CD4-positive, alpha-beta T cell (primary cell): ENCODE results near the gene C11orf68. TPM values are rescaled to one million over a fixed set of nuclear protein-coding genes. Genes with fewer than 3 reads are reported as not detected.
A peak's percentile ranks its signal among the peaks of the same experiment; 100 is the strongest.

ENCODE experiments used
- ATAC-seq: fragments of 200-7000 bp; cut with Tn5 transposase; one replicate; pipeline ENCODE4 v1.10.0; 2022; ENCODE audit warnings: mild to moderate bottlenecking; ENCODE audit not compliant: poor library complexity
- CTCF ChIA-PET: fragments of 350-600 bp; sonication (Branson Sonifier 250); formaldehyde crosslinking; loops from one replicate; lab custom pipeline; 2021; ENCODE audit warnings: antibody characterized with exemption, inconsistent platforms; lab: Charles Lee
- POLR2A ChIA-PET: fragments of 350-600 bp; sonication (Branson Sonifier 250); formaldehyde crosslinking; loops from one replicate; lab custom pipeline; 2021; ENCODE audit warnings: antibody characterized with exemption, inconsistent platforms; lab: Charles Lee
- DNase-seq, 14 experiments: peaks; one replicate each; pipeline ENCODE4 v3.0.0-alpha.2; 2013 to 2020; ENCODE audit warnings: mixed read lengths in 2 of 14
- H3K27ac ChIP-seq, 2 donors: one replicate each; pipeline versions ENCODE4 v1.5.1 to v1.7.0; 2013; ENCODE audit warnings: low read length in 2 of 2, low read depth in 1 of 2, mild to moderate bottlenecking in 1 of 2
- H3K27me3 ChIP-seq, 2 experiments: 1 replicate in 1 of 2; 2 replicates in 1 of 2; pipeline versions ENCODE4 v1.6.1 to v1.7.0; 2013; ENCODE audit warnings: low read length in 2 of 2, control low read depth in 1 of 2, mild to moderate bottlenecking in 1 of 2, moderate library complexity in 1 of 2; ENCODE audit not compliant: insufficient read depth in 2 of 2, control insufficient read depth in 1 of 2
- H3K36me3 ChIP-seq: one replicate; pipeline ENCODE4 v1.6.1; 2013; ENCODE audit warnings: low read length, control low read depth; ENCODE audit not compliant: insufficient read depth
- H3K4me1 ChIP-seq: one replicate; pipeline ENCODE4 v1.6.1; 2013; ENCODE audit warnings: low read length, control low read depth; ENCODE audit not compliant: insufficient read depth
- H3K4me3 ChIP-seq: one replicate; pipeline ENCODE4 v1.5.1; 2013; ENCODE audit warnings: mild to moderate bottlenecking, low read length, moderate library complexity
- H3K9me3 ChIP-seq, 2 experiments: 1 replicate in 1 of 2; 2 replicates in 1 of 2; pipeline versions ENCODE4 v1.6.1 to v1.7.0; 2013; ENCODE audit warnings: low read length in 2 of 2, mild to moderate bottlenecking in 2 of 2, control low read depth in 1 of 2, moderate library complexity in 1 of 2; ENCODE audit not compliant: control insufficient read depth in 1 of 2, insufficient read depth in 1 of 2
- H3K27ac Mint-ChIP-seq: one replicate; pipeline ENCODE4 v1.8.0; 2020; ENCODE audit warnings: mixed read lengths
- H3K27me3 Mint-ChIP-seq: one replicate; pipeline ENCODE4 v1.8.0; 2021; ENCODE audit warnings: mixed read lengths
- H3K36me3 Mint-ChIP-seq: one replicate; pipeline ENCODE4 v1.8.0; 2021; ENCODE audit warnings: low read depth, mixed read lengths
- H3K4me1 Mint-ChIP-seq: one replicate; pipeline ENCODE4 v1.8.0; 2021; ENCODE audit warnings: low read depth, mixed read lengths
- H3K4me3 Mint-ChIP-seq: one replicate; pipeline ENCODE4 v1.8.0; 2020; ENCODE audit warnings: mild to moderate bottlenecking, mixed read lengths
- H3K9me3 Mint-ChIP-seq: one replicate; pipeline ENCODE4 v1.8.0; 2020; ENCODE audit warnings: mixed read lengths
- CTCF ChIP-seq: fragments of 200-600 bp; IDR thresholded peaks from one replicate; pipeline ENCODE4 v1.8.0; 2022; ENCODE audit warnings: antibody characterized with exemption, mild to moderate bottlenecking
- intact Hi-C, 2 experiments: fragments of 100-400 bp; cut with DNase I in 1 of 2; cut with micrococcal nuclease in 1 of 2; formaldehyde crosslinking; loops; one replicate each; pipeline versions ENCODE4 v1.15.1 to v1.9.0; 2023 to 2025; cut with DNase I, micrococcal nuclease
- total RNA-seq, 174 experiments: library from RNA in 2 of 174; stranded (reverse) in 2 of 174; gene quantifications; one replicate each; pipeline ENCODE4 v1.2.3 and lab custom pipeline; 2021 to 2026

Gene C11orf68
- total RNA-seq, 2 experiments from 2014 or later, result 13.7 to 13.8 TPM

GRCh38 chr11:65912845-65913244, 6.0 kb downstream of the C11orf68 start:
- H3K4me1 Mint-ChIP-seq, result peaks cover 31% of the 10 kb centered on the region
- H3K9me3 ChIP-seq, result no peaks in the 10 kb centered on the region
- peaks cover 7% of the 10 kb centered on the region for H3K27me3 Mint-ChIP-seq
- no peaks in the 10 kb centered on the region for H3K27me3 ChIP-seq
- ATAC-seq (no peak), DNase-seq (peak in 2 of 14 experiments; percentile 28 to 50)
- H3K27ac Mint-ChIP-seq, result no peak overlapping the region
- no peak overlapping the region for H3K4me3 ChIP-seq
- TF ChIP-seq CTCF, result no peak
- H3K4me1 ChIP-seq, result peaks cover 28% of the 10 kb centered on the region
- peaks cover 12% of the 10 kb centered on the region for H3K36me3 Mint-ChIP-seq
- intact Hi-C loops, result no loop called here
- H3K4me3 Mint-ChIP-seq, result no peak overlapping the region
- peaks cover 15% of the 10 kb centered on the region for H3K36me3 ChIP-seq
- no peaks in the 10 kb centered on the region for H3K9me3 Mint-ChIP-seq
- no peak overlapping the region for H3K27ac ChIP-seq
- CTCF ChIA-PET, result interaction anchor here (1.8 kb wide), 1 partner anchor 25 kb away, joined by 3 read pairs; the partner anchor contains the start of gene FIBP
- POLR2A ChIA-PET, result interaction anchor here (1.0 to 4.8 kb wide), 2 partner anchors 12 to 23 kb away, joined by 3 to 28 read pairs; partner anchors contain the start of genes CCDC85B and FIBP

- no peak overlapping the region for H3K27ac ChIP-seq
- DNase-seq, result no peak
These were observed 6.9 kb downstream of the C11orf68 start for GRCh38 chr11:65911682-65912568.

GRCh38 chr11:65907878-65908277, 11.0 kb downstream of the C11orf68 start:
- TF ChIP-seq CTCF, result no peak
- Mint-ChIP-seq H3K36me3 (no peaks in the 10 kb centered on the region), H3K27ac (no peak overlapping the region), H3K4me1 (peaks cover 5% of the 10 kb centered on the region), H3K27me3 (peaks cover 19% of the 10 kb centered on the region), H3K4me3 (no peak overlapping the region), H3K9me3 (no peaks in the 10 kb centered on the region)
- H3K36me3 ChIP-seq, result no peaks in the 10 kb centered on the region
- no peak for DNase-seq
- no peaks in the 10 kb centered on the region for H3K9me3 ChIP-seq
- H3K4me3 ChIP-seq, result no peak overlapping the region
- H3K4me1 ChIP-seq, result peaks cover 4% of the 10 kb centered on the region
- H3K27ac ChIP-seq, result no peak overlapping the region
- ChIA-PET POLR2A (no interaction called here), CTCF (no interaction called here)
- intact Hi-C loops, result no loop called here
- H3K27me3 ChIP-seq, result no peaks in the 10 kb centered on the region
- ATAC-seq, result no peak

More at GRCh38 chr11:65911682-65912568, 6.9 kb downstream of the C11orf68 start:
- H3K9me3 ChIP-seq, result no peaks in the 10 kb centered on the region
- intact Hi-C loops, result no loop called here
- no peak for TF ChIP-seq CTCF
- ATAC-seq, result no peak
- H3K4me1 ChIP-seq, result peaks cover 19% of the 10 kb centered on the region
- Mint-ChIP-seq H3K9me3 (no peaks in the 10 kb centered on the region), H3K4me1 (peaks cover 26% of the 10 kb centered on the region), H3K4me3 (no peak overlapping the region), H3K27ac (no peak overlapping the region), H3K27me3 (peaks cover 8% of the 10 kb centered on the region), H3K36me3 (peaks cover 8% of the 10 kb centered on the region)
- peaks cover 7% of the 10 kb centered on the region for H3K36me3 ChIP-seq
- POLR2A ChIA-PET, result interaction anchor here (1.0 to 4.8 kb wide), 2 partner anchors 11 to 22 kb away, joined by 3 to 28 read pairs; partner anchors contain the start of genes CCDC85B and FIBP
- CTCF ChIA-PET, result interaction anchor here (0.8 to 1.8 kb wide), 2 partner anchors 21 to 24 kb away, joined by 3 read pairs; partner anchors contain the start of genes CCDC85B and FIBP
- H3K27me3 ChIP-seq, result no peaks in the 10 kb centered on the region
- no peak overlapping the region for H3K4me3 ChIP-seq
